ENCODE data around the gene IZUMO3. TPM values are rescaled to one million over a fixed set of nuclear protein-coding genes. Genes with fewer than 3 reads are reported as not detected.

IZUMO3 gene, protein sequence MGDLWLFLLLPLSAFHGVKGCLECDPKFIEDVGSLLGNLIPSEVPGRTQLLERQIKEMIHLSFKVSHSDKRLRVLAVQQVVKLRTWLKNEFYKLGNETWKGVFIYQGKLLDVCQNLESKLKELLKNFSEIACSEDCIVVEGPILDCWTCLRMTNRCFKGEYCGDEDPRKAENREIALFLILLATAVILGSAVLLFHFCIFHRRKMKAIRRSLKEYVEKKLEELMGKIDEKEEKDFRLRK
- not detected in 2 replicates for total RNA-seq

DNA sequence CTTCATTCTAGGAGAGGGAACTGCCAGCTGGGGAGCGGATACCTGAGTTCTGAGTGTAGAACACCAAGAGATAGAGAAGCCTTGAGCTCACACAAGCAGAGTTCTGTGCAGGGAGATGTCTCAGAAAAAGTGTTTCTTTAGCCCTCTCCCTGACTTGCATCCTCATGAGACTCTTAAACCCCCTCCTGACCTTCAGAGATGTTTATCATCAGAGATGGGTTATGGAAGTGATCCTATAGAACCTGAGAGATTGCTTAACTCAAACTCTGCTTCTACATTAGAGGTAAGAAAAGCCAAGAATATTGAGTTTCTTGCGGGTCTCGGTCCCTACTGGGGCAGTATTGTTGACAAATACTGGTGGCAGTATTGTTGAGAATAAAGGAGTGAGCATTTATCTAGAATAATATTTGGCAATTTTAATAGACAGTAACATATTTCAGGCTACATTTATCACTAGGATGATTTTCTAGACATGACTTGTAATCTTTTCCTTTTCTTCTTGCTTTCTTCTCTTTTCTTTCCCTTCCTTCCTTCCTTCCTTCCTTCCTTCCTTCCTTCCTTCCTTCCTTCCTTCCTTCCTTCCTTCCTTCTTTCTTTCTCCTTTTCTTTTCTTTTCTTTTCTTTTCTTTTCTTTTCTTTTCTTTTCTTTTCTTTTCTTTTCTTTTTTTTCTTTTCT is at the start of gene IZUMO3:
IZUMO3 (minus strand) TSS at position 51 of the 676 bp plus-strand sequence. CDS start 248 bp downstream, outside the sequence.

Data from epithelial cell of alveolus of lung (primary cell).